Measurements from ENCODE around the gene KRTAP19-8.

The KRTAP19-8 gene

GRCh38 chr21:31072533-31072932, 34.3 kb upstream of the KRTAP19-8 start:
- DNase-seq (ENCODE audit: low read depth): no peak
- no peak for TF ChIP-seq CTCF (IDR thresholded peaks at IDR 0.05; ENCODE audit: insufficient read depth, low read depth, low read length, missing control alignments)
- H3K4me3 ChIP-seq (ENCODE audit: low read length): no peak overlapping the region

- H3K4me3 ChIP-seq (ENCODE audit: low read length): no peak overlapping the region
- TF ChIP-seq CTCF (IDR thresholded peaks at IDR 0.05; ENCODE audit: insufficient read depth, low read depth, low read length, missing control alignments): no peak
- no peak for DNase-seq (ENCODE audit: low read depth)
These were observed 26.5 kb upstream of the KRTAP19-8 start for GRCh38 chr21:31064803-31065202.

GRCh38 chr21:31052489-31053142, 14.3 kb upstream of the KRTAP19-8 start:
- no peak for DNase-seq (ENCODE audit: low read depth)
- TF ChIP-seq CTCF (IDR thresholded peaks at IDR 0.05; ENCODE audit: insufficient read depth, low read depth, low read length, missing control alignments): no peak
- H3K4me3 ChIP-seq (ENCODE audit: low read length): no peak overlapping the region

- no peak for DNase-seq (ENCODE audit: low read depth)
- no peak overlapping the region for H3K4me3 ChIP-seq (ENCODE audit: low read length)
- TF ChIP-seq CTCF (IDR thresholded peaks at IDR 0.05; ENCODE audit: insufficient read depth, low read depth, low read length, missing control alignments): no peak
These were observed 12.4 kb upstream of the KRTAP19-8 start for GRCh38 chr21:31050577-31051157.

GRCh38 chr21:31045841-31046240, 7.6 kb upstream of the KRTAP19-8 start:
- DNase-seq (ENCODE audit: low read depth): no peak
- H3K4me3 ChIP-seq (ENCODE audit: low read length): no peak overlapping the region
- TF ChIP-seq CTCF (IDR thresholded peaks at IDR 0.05; ENCODE audit: insufficient read depth, low read depth, low read length, missing control alignments): no peak

GRCh38 chr21:31043471-31043870, 5.2 kb upstream of the KRTAP19-8 start:
- no peak for TF ChIP-seq CTCF (IDR thresholded peaks at IDR 0.05; ENCODE audit: insufficient read depth, low read depth, low read length, missing control alignments)
- no peak overlapping the region for H3K4me3 ChIP-seq (ENCODE audit: low read length)

GRCh38 chr21:31042080-31042464, 3.8 kb upstream of the KRTAP19-8 start:
- no peak for TF ChIP-seq CTCF (IDR thresholded peaks at IDR 0.05; ENCODE audit: insufficient read depth, low read depth, low read length, missing control alignments)
- H3K4me3 ChIP-seq (ENCODE audit: low read length): no peak overlapping the region
- DNase-seq (ENCODE audit: low read depth): no peak

More at GRCh38 chr21:31043471-31043870, 5.2 kb upstream of the KRTAP19-8 start:
- no peak for DNase-seq (ENCODE audit: low read depth)

Data from epithelial cell of esophagus (primary cell).